NCI-H2029 treated with DMSO at 0.1 percent for 48 hours (cell line): Measurements from ENCODE around the gene CREG2.

ENCODE experiments used
- DNase-seq: peaks from one replicate; lab custom pipeline; 2025; lab: John Stamatoyannopoulos, UW

CREG2 gene

DNA sequence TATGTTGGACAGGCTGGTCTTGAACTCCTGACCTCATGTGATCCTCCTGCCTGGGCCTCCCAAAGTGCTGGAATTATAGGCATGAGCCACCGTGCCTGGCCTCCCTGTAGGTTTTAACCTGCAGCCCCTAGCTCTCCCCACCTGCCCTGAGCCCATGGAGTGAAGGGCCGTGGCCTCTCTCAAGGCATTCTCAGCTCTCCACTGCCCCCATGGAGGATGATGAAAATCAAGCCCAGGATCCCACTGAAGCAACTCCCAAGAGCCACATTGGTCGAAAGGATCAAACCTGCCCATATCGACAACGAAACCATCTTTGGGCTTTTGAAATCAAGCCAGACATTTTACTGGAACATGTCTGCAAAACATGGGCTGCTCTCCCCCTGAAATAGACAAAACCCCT lies 22.4 kb upstream of the CREG2 start:
- DNase-seq, result no peak

DNA sequence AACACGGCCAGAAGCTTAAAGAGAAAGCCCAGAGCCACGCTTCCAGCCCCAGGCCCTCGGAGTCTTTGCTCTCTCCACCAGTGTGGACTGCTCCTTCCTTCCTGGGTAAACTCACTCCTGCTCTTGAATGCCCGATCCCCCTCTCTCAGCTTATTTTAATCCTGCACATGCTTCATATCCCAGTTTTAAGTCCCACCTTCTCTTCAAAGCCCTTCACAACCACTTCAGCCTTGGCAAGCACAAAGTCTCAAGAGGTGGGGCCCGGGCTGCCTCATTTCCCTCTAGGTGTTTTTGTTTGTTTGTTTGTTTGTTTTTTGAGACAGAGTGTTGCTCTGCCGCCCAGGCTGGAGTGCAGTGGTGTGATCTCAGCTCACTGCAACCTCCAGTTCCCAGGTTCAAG lies 21.6 kb upstream of the CREG2 start:
- peak; percentile 8 for DNase-seq

- DNase-seq, result no peak
Measured at GRCh38 chr2:101405351-101405899, 18.1 kb upstream of the CREG2 start.

GRCh38 chr2:101403745-101404144 lies 16.4 kb upstream of the CREG2 start:
- DNase-seq, result no peak

DNA sequence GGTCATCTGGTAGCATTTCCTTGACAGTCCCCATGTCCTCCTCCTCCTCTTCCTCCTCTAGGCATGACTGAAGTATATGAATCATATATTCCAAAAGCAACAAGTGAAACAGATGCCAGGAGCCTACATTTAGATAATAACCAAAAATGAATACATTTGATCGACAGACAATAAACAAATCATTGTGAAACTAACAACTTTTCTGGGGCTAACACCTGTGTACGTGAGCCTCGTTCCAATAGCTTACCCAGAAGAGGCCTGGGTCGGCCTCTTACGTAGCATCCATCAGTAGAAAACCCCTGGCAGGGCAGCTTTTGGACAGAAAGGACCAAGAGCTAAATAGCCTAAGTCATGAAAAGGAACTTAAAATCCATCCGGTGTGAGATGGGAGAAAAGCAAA lies 15.3 kb upstream of the CREG2 start:
- no peak for DNase-seq

DNA sequence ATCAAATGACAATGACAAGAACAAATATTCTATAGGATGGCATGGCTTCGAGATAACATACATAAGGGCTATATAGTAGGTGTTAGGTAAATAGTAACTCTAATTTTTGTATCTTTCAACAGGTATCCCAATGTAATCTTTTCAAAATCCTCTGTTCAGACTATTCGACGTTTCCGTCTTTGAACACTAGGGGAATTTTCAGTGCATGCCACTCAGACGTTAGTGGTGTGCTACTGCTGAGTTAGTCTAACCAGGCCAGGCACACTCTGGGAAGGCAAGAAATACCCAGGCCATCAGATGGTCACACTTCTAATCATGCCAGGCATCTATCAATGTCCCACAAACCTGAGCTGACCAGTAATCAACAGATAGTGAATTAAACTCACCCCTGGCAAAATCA lies 14.6 kb upstream of the CREG2 start:
- DNase-seq, result no peak

GRCh38 chr2:101401326-101401665 lies 14.0 kb upstream of the CREG2 start:
- no peak for DNase-seq

- no peak for DNase-seq
Measured at GRCh38 chr2:101400506-101401325, 13.4 kb upstream of the CREG2 start.

DNA sequence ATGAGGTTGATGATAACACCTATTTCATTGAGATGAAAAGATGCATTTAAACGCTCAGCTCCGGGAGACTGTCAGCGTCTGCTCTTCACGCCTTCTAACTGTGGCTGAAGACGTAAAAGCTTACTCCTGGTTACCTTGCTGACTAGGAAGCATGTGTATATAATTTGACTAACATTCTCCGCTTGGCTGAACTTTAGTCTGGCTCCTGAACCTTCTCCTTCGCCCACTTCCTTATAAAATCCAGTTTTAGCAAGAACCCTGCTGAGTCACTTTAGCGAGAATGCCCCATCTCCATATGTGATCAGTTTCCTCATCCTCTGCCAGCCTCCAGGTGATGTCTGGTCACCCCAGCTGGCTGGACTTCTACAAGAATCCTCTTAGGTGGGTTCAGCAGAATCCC lies 12.7 kb upstream of the CREG2 start:
- no peak for DNase-seq

- no peak for DNase-seq
Measured at GRCh38 chr2:101399021-101399799, 11.9 kb upstream of the CREG2 start.

- no peak for DNase-seq
Measured at GRCh38 chr2:101398116-101398821, 11.0 kb upstream of the CREG2 start.

- DNase-seq, result no peak
Measured at GRCh38 chr2:101396316-101396717, 9.0 kb upstream of the CREG2 start.

- DNase-seq, result no peak
Measured at GRCh38 chr2:101395545-101396315, 8.4 kb upstream of the CREG2 start.

DNA sequence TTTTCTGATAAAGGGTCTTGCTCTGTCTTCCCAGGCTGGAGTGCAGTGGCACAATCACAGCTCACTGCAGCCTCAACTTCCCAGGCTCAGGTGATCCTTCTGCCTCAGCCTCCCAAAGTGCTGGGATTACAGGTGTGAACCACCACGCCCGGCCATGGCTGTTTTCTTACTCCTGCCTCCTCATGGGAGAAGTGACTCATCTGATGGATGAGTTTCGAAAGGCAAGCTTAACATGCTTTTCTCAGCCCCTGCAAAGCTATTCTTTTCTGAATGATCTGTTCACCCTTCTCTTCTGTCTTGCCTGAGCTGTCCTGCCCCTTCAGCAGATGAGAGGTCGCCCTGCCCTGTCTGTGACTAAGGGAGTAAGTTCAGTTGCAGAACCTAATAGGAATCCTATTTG lies 929 bp upstream of the CREG2 start:
- no peak for DNase-seq

GRCh38 chr2:101386599-101387150 lies 628 bp downstream of the CREG2 start:
- DNase-seq, result no peak

GRCh38 chr2:101383016-101383541 lies 4.2 kb downstream of the CREG2 start:
- no peak for DNase-seq

GRCh38 chr2:101382442-101382841 lies 4.9 kb downstream of the CREG2 start:
- DNase-seq, result no peak

- no peak for DNase-seq
Measured at GRCh38 chr2:101380376-101380775, 6.9 kb downstream of the CREG2 start.

DNA sequence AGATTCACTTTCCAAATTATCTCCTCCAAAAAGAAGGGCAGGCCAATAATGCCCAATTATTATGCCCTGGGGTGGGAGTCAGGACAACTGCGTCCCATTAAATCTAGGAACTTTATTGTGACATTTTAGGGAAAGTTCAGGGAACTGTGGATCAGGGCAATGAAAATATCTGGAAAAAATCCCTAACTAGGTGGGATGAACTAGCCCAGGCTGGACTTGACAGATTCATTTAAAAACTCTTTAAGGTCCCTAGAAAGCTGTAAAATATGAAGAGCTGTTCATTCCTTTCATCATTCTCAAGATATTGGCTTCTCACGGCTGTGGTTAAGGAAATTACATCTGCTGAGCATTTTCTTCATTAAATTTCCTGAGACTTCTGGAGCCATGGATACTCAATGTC lies 8.2 kb downstream of the CREG2 start:
- no peak for DNase-seq

- DNase-seq, result no peak
Measured at GRCh38 chr2:101375653-101376052, 11.7 kb downstream of the CREG2 start.

GRCh38 chr2:101374821-101375561 lies 12.3 kb downstream of the CREG2 start:
- no peak for DNase-seq
